Uterus (tissue), 4 donors: ENCODE results near the gene ABHD3. TPM values are rescaled to one million over a fixed set of nuclear protein-coding genes. Genes with fewer than 3 reads are reported as not detected.

Experiments used
- DNase-seq, 2 donors: peaks; one replicate each; pipeline ENCODE4 v3.0.0-alpha.2; 2019 to 2020
- H3K27ac ChIP-seq, 2 donors: fragments of 200-600 bp; sonication (generic); 1 replicate in 1 of 2; 2 replicates in 1 of 2; pipeline ENCODE4 v1.5.1; 2016 to 2018
- H3K27me3 ChIP-seq, 2 donors: fragments of 200-600 bp; sonication (generic); one replicate each; pipeline ENCODE4 v1.5.1; 2018 to 2019; ENCODE audit warnings: control low read depth in 1 of 2
- H3K36me3 ChIP-seq, 2 donors: fragments of 200-600 bp; sonication (generic); one replicate each; pipeline ENCODE4 v1.5.1; 2019; ENCODE audit warnings: control low read depth in 1 of 2
- H3K4me1 ChIP-seq, 2 donors: fragments of 200-600 bp; sonication (generic); one replicate each; pipeline ENCODE4 v1.5.1; 2018 to 2019; ENCODE audit warnings: control low read depth in 1 of 2
- H3K4me3 ChIP-seq, 2 donors: fragments of 200-600 bp; sonication (generic); 1 replicate in 1 of 2; 2 replicates in 1 of 2; pipeline ENCODE4 v1.5.1; 2018 to 2019; ENCODE audit warnings: mild to moderate bottlenecking in 1 of 2
- H3K9me3 ChIP-seq, 2 donors: fragments of 200-600 bp; sonication (generic); one replicate each; pipeline ENCODE4 v1.5.1; 2019; ENCODE audit warnings: control low read depth in 1 of 2
- POLR2A ChIP-seq, 2 donors: fragments of 450-650 bp; IDR thresholded peaks; one replicate each; pipeline ENCODE4 v1.6.1; 2016; ENCODE audit warnings: antibody characterized with exemption in 2 of 2, mild to moderate bottlenecking in 1 of 2, moderate library complexity in 1 of 2
- intact Hi-C: fragments of 100-400 bp; cut with DNase I; formaldehyde crosslinking; loops from one replicate; pipeline ENCODE4 v1.15.1; 2023; ENCODE audit warnings: low total_unique reads
- total RNA-seq, 4 donors: library from RNA; depleted of rRNA in 3 of 4; stranded (reverse); fragments of >200 nt in 3 of 4; gene quantifications; one replicate each; pipeline versions ENCODE4 v1.1.0 to v1.2.4, GENCODE V29; 2014 to 2023
- TF ChIP-seq, protein P1 (sequence below), 4 experiments: fragments of 200-600 bp in 2 of 4; fragments of 450-650 bp in 2 of 4; sonication (generic) in 2 of 4; IDR thresholded peaks; one replicate each; pipeline ENCODE4 v1.5.1; 2016 to 2019; ENCODE audit warnings: antibody characterized with exemption in 4 of 4, mild to moderate bottlenecking in 2 of 4, moderate library complexity in 1 of 4
- donor health status: DM: yes; HTN: yes; CAD: no.

ABHD3 gene
- total RNA-seq, 4 donors from 2014 or later, result 1.0 to 17.2 (median 12.6) TPM

GRCh38 chr18:21663578-21663977, 41.0 kb downstream of the ABHD3 start:
- TF ChIP-seq, protein P1, sequence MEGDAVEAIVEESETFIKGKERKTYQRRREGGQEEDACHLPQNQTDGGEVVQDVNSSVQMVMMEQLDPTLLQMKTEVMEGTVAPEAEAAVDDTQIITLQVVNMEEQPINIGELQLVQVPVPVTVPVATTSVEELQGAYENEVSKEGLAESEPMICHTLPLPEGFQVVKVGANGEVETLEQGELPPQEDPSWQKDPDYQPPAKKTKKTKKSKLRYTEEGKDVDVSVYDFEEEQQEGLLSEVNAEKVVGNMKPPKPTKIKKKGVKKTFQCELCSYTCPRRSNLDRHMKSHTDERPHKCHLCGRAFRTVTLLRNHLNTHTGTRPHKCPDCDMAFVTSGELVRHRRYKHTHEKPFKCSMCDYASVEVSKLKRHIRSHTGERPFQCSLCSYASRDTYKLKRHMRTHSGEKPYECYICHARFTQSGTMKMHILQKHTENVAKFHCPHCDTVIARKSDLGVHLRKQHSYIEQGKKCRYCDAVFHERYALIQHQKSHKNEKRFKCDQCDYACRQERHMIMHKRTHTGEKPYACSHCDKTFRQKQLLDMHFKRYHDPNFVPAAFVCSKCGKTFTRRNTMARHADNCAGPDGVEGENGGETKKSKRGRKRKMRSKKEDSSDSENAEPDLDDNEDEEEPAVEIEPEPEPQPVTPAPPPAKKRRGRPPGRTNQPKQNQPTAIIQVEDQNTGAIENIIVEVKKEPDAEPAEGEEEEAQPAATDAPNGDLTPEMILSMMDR (IDR thresholded peaks at IDR 0.05), result no peak
- no peak for TF ChIP-seq POLR2A (IDR thresholded peaks at IDR 0.05)
- intact Hi-C loops, result no loop called here
- Histone ChIP-seq H3K4me3 (no peak overlapping the region), H3K9me3 (no peaks in the 10 kb centered on the region), H3K36me3 (no peaks in the 10 kb centered on the region), H3K4me1 (no peaks in the 10 kb centered on the region), H3K27ac (no peak overlapping the region), H3K27me3 (no peaks in the 10 kb centered on the region)
- DNase-seq, result no peak

GRCh38 chr18:21662581-21662980, 42.0 kb downstream of the ABHD3 start:
- no peaks in the 10 kb centered on the region for H3K4me1 ChIP-seq
- H3K36me3 ChIP-seq, result no peaks in the 10 kb centered on the region
- H3K27ac ChIP-seq, result no peak overlapping the region
- H3K4me3 ChIP-seq, result no peak overlapping the region
- H3K27me3 ChIP-seq, result no peaks in the 10 kb centered on the region
- no peak for DNase-seq
- no peaks in the 10 kb centered on the region for H3K9me3 ChIP-seq
- intact Hi-C loops, result no loop called here
- no peak for TF ChIP-seq POLR2A (IDR thresholded peaks at IDR 0.05)
- TF ChIP-seq, protein P1 (IDR thresholded peaks at IDR 0.05), result no peak

DNA sequence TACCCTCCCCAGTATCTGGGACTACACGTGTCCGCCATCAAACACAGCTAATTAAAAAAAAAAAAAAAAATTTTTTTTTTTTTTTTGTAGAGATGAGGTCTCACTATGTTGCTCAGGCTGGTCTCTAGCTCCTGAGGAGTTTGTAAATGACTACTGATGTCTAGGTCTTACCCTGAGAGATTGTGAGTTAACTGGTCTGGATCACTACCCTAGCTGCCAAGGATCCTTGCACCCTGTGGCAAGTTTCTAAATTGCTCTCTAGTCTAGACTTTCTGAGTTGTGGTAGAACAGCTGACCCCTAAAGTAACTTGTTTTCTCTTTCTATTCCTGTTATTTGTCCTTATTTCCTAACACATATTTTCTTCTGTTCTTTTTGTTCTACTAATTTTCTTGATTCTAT, 44.5 kb downstream of the ABHD3 start:
- TF ChIP-seq POLR2A (IDR thresholded peaks at IDR 0.05), result no peak
- TF ChIP-seq, protein P1 (IDR thresholded peaks at IDR 0.05), result no peak
- no peak for DNase-seq
- intact Hi-C loops, result no loop called here

GRCh38 chr18:21656402-21656801, 48.2 kb downstream of the ABHD3 start:
- Histone ChIP-seq H3K36me3 (no peaks in the 10 kb centered on the region), H3K4me1 (no peaks in the 10 kb centered on the region), H3K9me3 (no peaks in the 10 kb centered on the region), H3K4me3 (no peak overlapping the region), H3K27me3 (no peaks in the 10 kb centered on the region), H3K27ac (no peak overlapping the region)
- intact Hi-C loops, result no loop called here
- TF ChIP-seq POLR2A (IDR thresholded peaks at IDR 0.05), result no peak
- TF ChIP-seq, protein P1 (IDR thresholded peaks at IDR 0.05), result no peak
- DNase-seq, result no peak

More for the DNA sequence above, 44.5 kb downstream of the ABHD3 start:
- no peaks in the 10 kb centered on the region for H3K27me3 ChIP-seq
- H3K4me1 ChIP-seq, result no peaks in the 10 kb centered on the region
- H3K4me3 ChIP-seq, result no peak overlapping the region
- no peaks in the 10 kb centered on the region for H3K36me3 ChIP-seq
- no peaks in the 10 kb centered on the region for H3K9me3 ChIP-seq
- H3K27ac ChIP-seq, result no peak overlapping the region

- H3K36me3 ChIP-seq, result no peaks in the 10 kb centered on the region
- no peak overlapping the region for H3K4me3 ChIP-seq
- no peak for DNase-seq
- H3K9me3 ChIP-seq, result no peaks in the 10 kb centered on the region
- H3K27me3 ChIP-seq, result no peaks in the 10 kb centered on the region
- H3K4me1 ChIP-seq, result no peaks in the 10 kb centered on the region
- intact Hi-C loops, result no loop called here
- no peak for TF ChIP-seq POLR2A (IDR thresholded peaks at IDR 0.05)
- TF ChIP-seq, protein P1 (IDR thresholded peaks at IDR 0.05), result no peak
- no peak overlapping the region for H3K27ac ChIP-seq
Observed at GRCh38 chr18:21653361-21653760, 51.2 kb downstream of the ABHD3 start.
